ENCODE measurements around the gene ZNF385A. TPM values are rescaled to one million over a fixed set of nuclear protein-coding genes. Genes with fewer than 3 reads are reported as not detected.

The ZNF385A gene
- total and polyA plus RNA-seq, 2 of the 13 experiments (the other 11 are each of a cell fraction or from before 2014, with no cell fraction given) = 0.44 to 0.67 TPM

GRCh38 chr12:54359762-54360351 lies 24.7 kb downstream of the ZNF385A start (continued):
- TF ChIP-seq CREB1 (IDR thresholded peaks at IDR 0.05) (no peak), CREB1 (CRISPR knock-in tag; IDR thresholded peaks at IDR 0.05) (0 out of 2 replicates have a peak, but pooled peaks have one; percentile 17), ARID4A (CRISPR knock-in tag; IDR thresholded peaks at IDR 0.05; ENCODE audit: borderline replicate concordance) (no peak), SIX4 (CRISPR knock-in tag; IDR thresholded peaks at IDR 0.05) (no peak), ZNF629 (CRISPR knock-in tag; conservative IDR thresholded peaks at IDR 0.05) (no peak), SRF (IDR thresholded peaks at IDR 0.05; ENCODE audit: low read depth, low read length) (no peak), ZMYM3 (CRISPR knock-in tag; IDR thresholded peaks at IDR 0.05) (peak; percentile 97), ZIK1 (CRISPR knock-in tag; IDR thresholded peaks at IDR 0.05; ENCODE audit: borderline replicate concordance, low read depth) (0 out of 2 replicates have a peak, but pooled peaks have one; percentile 4), ZNF225 (CRISPR knock-in tag; IDR thresholded peaks at IDR 0.05) (no peak), ONECUT2 (CRISPR knock-in tag; IDR thresholded peaks at IDR 0.05) (no peak), ARID2 (CRISPR knock-in tag; IDR thresholded peaks at IDR 0.05; ENCODE audit: borderline replicate concordance) (no peak), THAP11 (CRISPR knock-in tag; IDR thresholded peaks at IDR 0.05) (no peak), SCMH1 (CRISPR knock-in tag; IDR thresholded peaks at IDR 0.05; ENCODE audit: borderline replicate concordance) (no peak), HNF4G (IDR thresholded peaks at IDR 0.05; ENCODE audit: borderline replicate concordance, low read depth, low read length) (no peak), HNF4G (CRISPR knock-in tag; IDR thresholded peaks at IDR 0.05; ENCODE audit: borderline replicate concordance, low read depth) (no peak), NR2C2 (CRISPR knock-in tag; IDR thresholded peaks at IDR 0.05; ENCODE audit: borderline replicate concordance) (no peak), XBP1 (CRISPR knock-in tag; IDR thresholded peaks at IDR 0.05) (no peak), ZNF282 (IDR thresholded peaks at IDR 0.05; ENCODE audit: partially characterized antibody) (no peak), HOXA3 (CRISPR knock-in tag; IDR thresholded peaks at IDR 0.05) (no peak), ZFP1 (CRISPR knock-in tag; IDR thresholded peaks at IDR 0.05) (no peak), ZNF30 (CRISPR knock-in tag; IDR thresholded peaks at IDR 0.05) (no peak), TCF12 (IDR thresholded peaks at IDR 0.05) (no peak), TCF12 (CRISPR knock-in tag; IDR thresholded peaks at IDR 0.05) (0 out of 2 replicates have a peak, but pooled peaks have one; percentile 44), GFI1 (CRISPR knock-in tag; IDR thresholded peaks at IDR 0.05; ENCODE audit: borderline replicate concordance) (no peak), MYNN (CRISPR knock-in tag; IDR thresholded peaks at IDR 0.05; ENCODE audit: low read depth) (0 out of 2 replicates have a peak, but pooled peaks have one; percentile 3), ZFYVE20 (CRISPR knock-in tag; IDR thresholded peaks at IDR 0.05; ENCODE audit: borderline replicate concordance, low read depth) (no peak), SP4 (CRISPR knock-in tag; IDR thresholded peaks at IDR 0.05) (no peak), IRX3 (CRISPR knock-in tag; IDR thresholded peaks at IDR 0.05; ENCODE audit: borderline replicate concordance, low read depth) (no peak), CHD4 (IDR thresholded peaks at IDR 0.05; ENCODE audit: borderline replicate concordance, low read length) (peak; percentile 85), CHCHD3 (CRISPR knock-in tag; IDR thresholded peaks at IDR 0.05) (no peak), MTF1 (CRISPR knock-in tag; IDR thresholded peaks at IDR 0.05) (no peak)

All from HepG2 (cell line).